ENCODE data around the gene PLEKHM3.
"Not testable (repeated sequence)": the region's sequence is repeated elsewhere in the genome, so short reads cannot be mapped to it uniquely, and the experiment has no call there.

Gene PLEKHM3

DNA sequence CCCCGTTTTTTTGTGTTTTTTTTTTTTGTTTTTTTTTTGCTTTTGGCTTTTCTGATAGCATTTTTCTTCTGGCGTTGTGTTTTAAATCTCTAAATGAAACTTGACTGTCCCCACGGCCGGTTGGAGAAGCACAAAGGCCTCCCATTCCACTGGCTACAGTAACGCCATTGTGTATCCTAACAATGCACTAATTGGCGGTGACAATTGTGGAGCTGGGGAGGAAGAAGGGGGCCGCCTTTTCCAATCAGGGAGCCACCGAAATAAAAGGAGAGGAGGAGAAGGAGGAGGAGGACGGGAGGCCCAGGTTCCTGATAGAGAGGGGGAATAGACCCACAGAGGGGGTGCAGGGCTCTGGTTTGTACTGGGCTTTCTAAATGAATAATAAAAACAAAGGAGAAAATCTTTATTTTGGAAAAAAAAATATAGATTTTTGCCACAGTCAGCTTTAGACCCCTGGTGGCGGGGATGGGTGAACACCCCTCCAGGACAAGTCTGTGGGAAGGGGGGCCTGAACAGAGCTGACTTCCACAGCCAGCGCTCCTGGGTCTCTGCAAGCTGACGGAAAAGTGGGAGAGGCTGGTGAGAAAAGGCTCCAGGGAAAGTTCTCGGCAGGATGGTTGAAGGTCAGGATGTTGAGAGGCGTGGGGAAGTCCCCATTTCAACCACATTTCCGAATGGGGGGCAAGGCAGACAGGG is 212.0 kb downstream of the PLEKHM3 start:
- intact Hi-C loops (cut with DNase I; ENCODE audit: low total_unique reads) = no loop called here
- H3K36me3 ChIP-seq = no peaks in the 10 kb centered on the region
- no peaks in the 10 kb centered on the region for H3K27me3 ChIP-seq
- no peak overlapping the region for H3K4me3 ChIP-seq
- TF ChIP-seq, protein P1, sequence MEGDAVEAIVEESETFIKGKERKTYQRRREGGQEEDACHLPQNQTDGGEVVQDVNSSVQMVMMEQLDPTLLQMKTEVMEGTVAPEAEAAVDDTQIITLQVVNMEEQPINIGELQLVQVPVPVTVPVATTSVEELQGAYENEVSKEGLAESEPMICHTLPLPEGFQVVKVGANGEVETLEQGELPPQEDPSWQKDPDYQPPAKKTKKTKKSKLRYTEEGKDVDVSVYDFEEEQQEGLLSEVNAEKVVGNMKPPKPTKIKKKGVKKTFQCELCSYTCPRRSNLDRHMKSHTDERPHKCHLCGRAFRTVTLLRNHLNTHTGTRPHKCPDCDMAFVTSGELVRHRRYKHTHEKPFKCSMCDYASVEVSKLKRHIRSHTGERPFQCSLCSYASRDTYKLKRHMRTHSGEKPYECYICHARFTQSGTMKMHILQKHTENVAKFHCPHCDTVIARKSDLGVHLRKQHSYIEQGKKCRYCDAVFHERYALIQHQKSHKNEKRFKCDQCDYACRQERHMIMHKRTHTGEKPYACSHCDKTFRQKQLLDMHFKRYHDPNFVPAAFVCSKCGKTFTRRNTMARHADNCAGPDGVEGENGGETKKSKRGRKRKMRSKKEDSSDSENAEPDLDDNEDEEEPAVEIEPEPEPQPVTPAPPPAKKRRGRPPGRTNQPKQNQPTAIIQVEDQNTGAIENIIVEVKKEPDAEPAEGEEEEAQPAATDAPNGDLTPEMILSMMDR (IDR thresholded peaks at IDR 0.05) = no peak
- no peaks in the 10 kb centered on the region for H3K4me1 ChIP-seq
- no peaks in the 10 kb centered on the region for H3K9me3 ChIP-seq
- no peak overlapping the region for H3K27ac ChIP-seq
- no peak for DNase-seq

DNA sequence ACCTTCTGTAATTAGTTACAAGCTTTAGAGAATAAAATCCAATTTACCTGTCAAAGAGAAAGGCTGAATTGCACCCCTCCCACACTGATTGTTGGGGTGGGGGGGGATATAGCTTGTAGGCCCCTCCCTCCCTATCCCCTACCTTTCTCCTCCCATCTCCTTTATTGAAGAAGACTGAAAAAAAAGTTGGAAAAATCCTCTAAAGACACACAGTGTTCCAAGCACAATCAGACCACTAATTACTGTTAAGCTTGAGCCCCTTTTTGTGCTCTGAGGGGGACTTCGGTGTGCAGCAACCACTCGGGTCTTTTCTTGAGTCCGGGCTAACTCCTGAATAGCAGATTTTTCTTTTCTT is 212.6 kb downstream of the PLEKHM3 start:
- Histone ChIP-seq H3K27me3 (no peaks in the 10 kb centered on the region), H3K4me3 (no peak overlapping the region), H3K9me3 (no peaks in the 10 kb centered on the region), H3K4me1 (no peaks in the 10 kb centered on the region), H3K36me3 (no peaks in the 10 kb centered on the region), H3K27ac (no peak overlapping the region)
- DNase-seq = no peak
- TF ChIP-seq, protein P1 (IDR thresholded peaks at IDR 0.05) = no peak
- intact Hi-C loops (cut with DNase I; ENCODE audit: low total_unique reads) = no loop called here

DNA sequence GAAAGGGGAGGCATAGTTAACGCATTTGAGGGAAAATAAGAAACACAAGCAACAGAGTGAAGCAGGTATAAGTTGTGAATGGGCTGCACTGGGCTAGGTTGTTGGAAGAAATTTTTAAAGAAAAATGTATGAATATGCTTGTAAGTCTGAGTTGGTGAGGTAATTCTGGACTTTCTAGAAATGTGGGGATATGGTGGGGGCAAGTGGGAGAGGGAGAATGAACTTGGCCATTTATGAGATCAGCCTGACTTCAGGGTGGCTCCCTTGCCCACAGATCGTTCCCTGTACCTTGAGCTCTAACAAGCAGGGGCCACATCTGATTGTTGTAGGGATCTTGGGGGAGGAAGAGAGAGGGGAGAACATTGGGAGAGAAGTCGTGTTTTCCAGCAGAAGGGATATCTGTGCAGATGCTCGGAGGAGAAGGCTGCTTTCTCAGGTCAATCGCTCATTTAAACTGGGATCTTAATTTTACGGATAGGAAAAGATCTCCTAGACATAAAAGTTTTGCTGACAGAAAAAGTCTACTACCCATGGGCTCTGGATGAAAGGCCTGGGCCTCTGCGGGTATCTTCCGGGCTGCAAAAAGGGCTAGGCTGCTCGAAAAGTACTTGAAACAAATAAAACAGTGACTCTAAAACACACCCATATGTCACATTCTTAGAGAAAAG is 213.1 kb downstream of the PLEKHM3 start:
- intact Hi-C loops (cut with DNase I; ENCODE audit: low total_unique reads) = no loop called here
- H3K36me3 ChIP-seq = no peaks in the 10 kb centered on the region
- H3K27me3 ChIP-seq = no peaks in the 10 kb centered on the region
- no peak overlapping the region for H3K27ac ChIP-seq
- no peaks in the 10 kb centered on the region for H3K9me3 ChIP-seq
- DNase-seq = no peak
- H3K4me3 ChIP-seq = no peak overlapping the region
- H3K4me1 ChIP-seq = no peaks in the 10 kb centered on the region
- TF ChIP-seq, protein P1 (IDR thresholded peaks at IDR 0.05) = no peak

DNA sequence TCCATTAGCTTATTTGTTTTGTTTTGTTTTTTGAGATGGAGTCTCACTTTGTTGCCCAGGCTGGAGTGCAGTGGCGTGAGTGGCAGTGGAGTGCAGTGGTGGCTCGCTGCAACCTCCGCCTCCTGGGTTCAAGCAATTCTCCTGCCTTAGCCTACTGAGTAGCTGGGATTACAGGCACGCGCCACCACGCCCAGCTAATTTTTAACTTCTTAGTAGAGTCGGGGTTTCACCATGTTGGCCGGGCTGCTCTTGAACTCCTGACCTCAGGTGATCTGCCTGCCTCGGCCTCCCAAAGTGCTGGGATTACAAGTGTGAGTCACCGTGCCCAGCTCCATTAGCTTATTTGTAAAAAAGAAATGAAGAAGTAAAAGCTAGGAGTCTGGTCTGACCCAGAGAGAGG is 213.7 kb downstream of the PLEKHM3 start:
- H3K27me3 ChIP-seq; H3K9me3 ChIP-seq; H3K27ac ChIP-seq; H3K4me1 ChIP-seq; H3K4me3 ChIP-seq; DNase-seq; H3K36me3 ChIP-seq; intact Hi-C loops (cut with DNase I; ENCODE audit: low total_unique reads): not testable (repeated sequence)

DNA sequence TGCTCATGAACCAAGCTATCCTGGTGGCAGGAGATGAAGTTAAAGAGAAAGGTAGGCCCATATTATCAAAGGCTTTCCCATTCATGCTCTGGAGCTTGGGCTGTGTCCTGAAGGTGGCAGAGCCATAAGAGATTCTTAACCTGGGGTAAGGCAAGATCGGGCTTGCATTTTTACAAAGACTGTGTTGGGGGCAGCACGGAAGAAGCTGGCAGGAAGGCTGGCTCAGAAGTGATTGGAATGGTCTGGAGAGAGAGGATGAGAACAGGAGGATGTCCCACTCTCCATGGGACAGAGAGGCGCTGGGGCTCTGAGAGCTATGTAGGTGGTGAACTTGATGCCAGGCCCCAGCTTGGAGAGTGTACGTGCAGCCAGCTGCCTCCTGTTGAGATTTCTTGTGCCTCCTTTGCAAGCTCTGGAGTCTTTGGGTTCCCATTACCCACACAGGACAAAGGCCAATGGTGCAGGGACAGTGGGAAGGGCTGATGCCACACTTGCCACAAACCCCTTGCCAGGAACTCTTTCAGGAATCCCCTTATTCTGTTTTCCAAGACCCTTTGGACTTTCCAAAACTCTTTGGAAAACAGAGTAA is 215.0 kb downstream of the PLEKHM3 start:
- Histone ChIP-seq H3K36me3 (no peaks in the 10 kb centered on the region), H3K9me3 (no peaks in the 10 kb centered on the region), H3K27ac (no peak overlapping the region), H3K27me3 (no peaks in the 10 kb centered on the region), H3K4me1 (no peaks in the 10 kb centered on the region), H3K4me3 (peak overlapping the region in 1 of 2 donors; percentile 6)
- TF ChIP-seq, protein P1 (IDR thresholded peaks at IDR 0.05) = no peak
- intact Hi-C loops (cut with DNase I; ENCODE audit: low total_unique reads) = no loop called here
- DNase-seq = no peak

DNA sequence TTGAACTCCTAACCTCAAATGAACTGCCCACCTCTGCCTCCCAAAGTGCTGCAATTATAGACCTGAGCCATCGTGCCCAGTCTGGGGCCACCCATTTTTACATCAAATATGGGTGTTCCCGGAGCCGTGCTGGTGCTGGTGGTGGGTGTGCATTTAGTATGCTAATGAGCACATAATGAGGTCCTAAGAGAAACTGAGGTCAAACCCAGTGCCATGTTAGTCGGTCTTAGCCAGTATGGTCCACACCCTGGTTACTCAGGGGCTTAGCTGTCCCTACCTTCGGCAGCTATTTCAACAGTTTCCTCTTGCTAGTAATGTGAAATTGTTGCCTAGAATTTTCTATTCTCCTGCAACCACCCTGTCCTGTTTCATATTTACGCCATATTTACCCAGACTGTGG is 217.2 kb downstream of the PLEKHM3 start:
- TF ChIP-seq, protein P1 (IDR thresholded peaks at IDR 0.05) = no peak
- no peak overlapping the region for H3K4me3 ChIP-seq
- no peaks in the 10 kb centered on the region for H3K9me3 ChIP-seq
- H3K4me1 ChIP-seq = no peaks in the 10 kb centered on the region
- no peaks in the 10 kb centered on the region for H3K36me3 ChIP-seq
- DNase-seq = no peak
- intact Hi-C loops (cut with DNase I; ENCODE audit: low total_unique reads) = no loop called here
- H3K27me3 ChIP-seq = no peaks in the 10 kb centered on the region
- H3K27ac ChIP-seq = no peak overlapping the region

All from tibial artery (tissue), 4 donors.